ENCODE results near the gene CEP43. TPM values are rescaled to one million over a fixed set of nuclear protein-coding genes. Genes with fewer than 3 reads are reported as not detected.

The CEP43 gene, protein sequence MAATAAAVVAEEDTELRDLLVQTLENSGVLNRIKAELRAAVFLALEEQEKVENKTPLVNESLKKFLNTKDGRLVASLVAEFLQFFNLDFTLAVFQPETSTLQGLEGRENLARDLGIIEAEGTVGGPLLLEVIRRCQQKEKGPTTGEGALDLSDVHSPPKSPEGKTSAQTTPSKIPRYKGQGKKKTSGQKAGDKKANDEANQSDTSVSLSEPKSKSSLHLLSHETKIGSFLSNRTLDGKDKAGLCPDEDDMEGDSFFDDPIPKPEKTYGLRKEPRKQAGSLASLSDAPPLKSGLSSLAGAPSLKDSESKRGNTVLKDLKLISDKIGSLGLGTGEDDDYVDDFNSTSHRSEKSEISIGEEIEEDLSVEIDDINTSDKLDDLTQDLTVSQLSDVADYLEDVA
- 6.1 and 10.7 TPM in 2 replicates for total RNA-seq

DNA sequence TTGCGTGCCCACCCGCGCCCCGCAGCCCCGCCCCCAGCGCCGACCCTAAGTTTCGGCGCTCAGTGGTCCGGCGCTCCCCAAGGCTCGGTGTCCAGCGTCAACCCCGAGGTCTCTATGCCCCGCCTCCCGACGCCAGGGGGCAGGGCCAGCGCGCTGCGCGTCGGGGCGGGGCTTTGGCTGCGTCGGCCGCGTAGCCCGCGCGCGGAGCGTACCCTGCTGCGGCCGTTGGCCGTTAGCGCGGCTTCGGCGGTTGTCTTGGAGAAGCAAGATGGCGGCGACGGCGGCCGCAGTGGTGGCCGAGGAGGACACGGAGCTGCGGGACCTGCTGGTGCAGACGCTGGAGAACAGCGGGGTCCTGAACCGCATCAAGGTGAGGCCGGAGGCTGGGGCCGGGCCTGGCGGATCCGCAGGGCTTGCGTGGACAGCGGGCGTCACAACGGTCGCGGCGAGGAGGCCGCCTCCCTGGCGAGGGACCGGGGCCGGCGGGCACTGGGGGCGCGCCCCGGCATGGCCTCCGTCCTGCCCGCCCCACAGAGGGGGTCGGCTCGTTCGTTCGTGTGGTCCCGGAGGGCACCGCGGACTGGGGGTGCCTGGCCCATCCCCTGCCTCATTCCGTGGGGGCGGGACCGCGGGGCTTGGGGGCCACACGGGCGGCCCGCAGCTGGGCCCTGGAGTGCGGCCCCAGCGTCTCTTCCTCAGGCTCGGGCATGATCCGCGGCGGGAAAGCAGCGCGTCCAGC lies at the start of gene CEP43:
Gene CEP43, plus strand, starts transcription at position 253 of the 739 bp plus-strand sequence. Its CDS starts 16 bp downstream, at position 269.

DNA sequence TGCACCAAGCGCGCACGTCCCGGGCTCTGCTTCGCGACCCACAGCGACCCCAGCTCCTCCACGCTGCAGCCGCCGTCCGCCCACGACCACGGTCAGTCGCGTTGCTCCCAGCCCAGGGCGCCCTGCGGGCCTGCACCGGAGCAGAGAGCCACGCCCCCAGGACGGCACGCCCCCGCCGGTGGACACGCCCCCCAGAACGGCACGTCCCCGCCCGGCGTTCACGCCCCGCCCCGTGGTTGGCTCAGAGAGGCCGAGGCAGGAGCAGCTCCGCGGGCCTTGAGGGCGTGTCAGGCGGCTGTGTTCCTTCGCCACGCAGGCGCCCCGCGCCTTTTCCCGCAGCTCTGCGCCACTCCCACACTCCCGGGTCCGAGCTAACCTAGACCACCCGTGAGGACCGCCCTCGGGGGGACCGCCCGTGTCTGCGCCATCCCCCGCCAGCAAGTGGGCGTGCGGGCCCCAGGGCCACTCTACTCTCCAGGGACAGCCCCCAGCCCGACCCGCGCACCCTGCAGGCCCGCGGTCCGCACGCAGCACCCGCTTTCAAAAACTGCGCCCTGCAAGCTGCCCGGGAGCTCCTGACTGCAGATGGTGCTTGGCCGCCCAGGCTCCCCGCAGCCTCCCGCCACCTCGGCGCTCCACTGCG lies 42.6 kb upstream of the CEP43 start, which contains the start of gene RNASET2:
Gene RNASET2, minus strand, starts transcription at position 107 of the 643 bp plus-strand sequence. CDS start 368 bp downstream, outside the sequence.

Other genes with a start within 250 kb of the CEP43 start
- gene RNASET2, start 42.8 kb upstream of the CEP43 start, total RNA-seq = 12.5 and 34.1 TPM in 2 replicates
- not detected in 2 replicates for gene CCR6, start 123.7 kb downstream of the CEP43 start, total RNA-seq
- not detected in 2 replicates for gene GPR31, start 158.6 kb downstream of the CEP43 start, total RNA-seq

All from epithelial cell of alveolus of lung (primary cell).